Measurements from ENCODE around the gene RPL36. TPM values are rescaled to one million over a fixed set of nuclear protein-coding genes. Genes with fewer than 3 reads are reported as not detected.

Gene RPL36
- polyA plus RNA-seq, 2 donors: 1,315 to 1,592 TPM

DNA sequence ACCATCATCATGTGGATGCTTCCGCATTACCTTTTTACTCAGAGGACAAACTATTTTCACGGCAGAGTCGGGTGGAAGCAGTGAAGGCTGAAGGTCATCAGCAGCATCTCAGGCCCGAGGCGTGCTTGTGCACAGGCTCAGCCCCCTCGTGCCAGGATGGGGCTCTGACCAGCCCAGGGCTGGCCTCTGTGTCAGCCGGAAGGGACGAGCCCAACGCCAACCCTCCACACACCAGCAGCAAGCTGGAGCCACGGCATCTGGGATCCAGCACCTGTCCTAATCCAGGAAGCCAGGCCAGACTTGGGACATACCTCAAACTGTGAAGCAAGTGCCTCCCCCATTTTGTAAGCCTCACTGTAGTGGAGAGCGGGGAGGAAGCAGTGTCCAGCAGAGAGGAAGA lies 20.9 kb upstream of the RPL36 start:
- Histone ChIP-seq H3K27ac (ENCODE audit: low read depth in 2 of 2, low read length in 1 of 2) (no peak overlapping the region), H3K9me3 (ENCODE audit: control insufficient read depth in 2 of 2, insufficient read depth in 1 of 2, low read depth in 1 of 2, low read length in 1 of 2) (no peaks in the 10 kb centered on the region), H3K4me3 (ENCODE audit: low read depth in 1 of 2, low read length in 2 of 2) (no peak overlapping the region), H3K36me3 (ENCODE audit: control insufficient read depth in 2 of 2, insufficient read depth in 2 of 2, low read length in 1 of 2) (peaks cover 21 to 41% of the 10 kb centered on the region in 2 donors), H3K27me3 (ENCODE audit: control insufficient read depth in 1 of 2, insufficient read depth in 2 of 2, low read length in 2 of 2) (no peaks in the 10 kb centered on the region), H3K4me1 (ENCODE audit: control insufficient read depth in 2 of 2, insufficient read depth in 2 of 2, low read length in 1 of 2) (no peaks in the 10 kb centered on the region)
- 84 to 88% methylated on average over 11 of the region's 11 CpGs for WGBS, 2 donors

DNA sequence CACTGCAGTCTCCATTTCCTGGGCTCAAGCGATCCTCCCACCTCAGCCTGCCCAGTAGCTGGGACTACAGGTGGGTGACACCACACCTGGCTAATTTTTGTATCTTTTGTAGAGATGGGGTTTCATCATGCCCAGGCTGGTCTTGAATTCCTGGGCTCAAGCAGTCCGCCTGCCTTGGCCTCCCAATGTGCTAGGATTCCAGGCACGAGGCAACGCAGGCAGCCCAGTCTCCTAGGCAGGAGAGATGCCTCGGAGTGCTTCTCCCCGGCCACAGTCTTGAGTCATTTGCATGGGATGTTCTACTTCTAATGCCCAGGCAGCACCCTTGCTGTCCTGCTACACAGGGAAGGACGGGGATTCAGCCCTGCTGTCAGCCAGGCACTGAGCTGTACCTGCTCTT lies 18.5 kb upstream of the RPL36 start:
- H3K4me3 ChIP-seq (ENCODE audit: low read depth in 1 of 2, low read length in 2 of 2): no peak overlapping the region
- no peaks in the 10 kb centered on the region for H3K27me3 ChIP-seq (ENCODE audit: control insufficient read depth in 1 of 2, insufficient read depth in 2 of 2, low read length in 2 of 2)
- H3K4me1 ChIP-seq (ENCODE audit: control insufficient read depth in 2 of 2, insufficient read depth in 2 of 2, low read length in 1 of 2): no peaks in the 10 kb centered on the region
- H3K9me3 ChIP-seq (ENCODE audit: control insufficient read depth in 2 of 2, insufficient read depth in 1 of 2, low read depth in 1 of 2, low read length in 1 of 2): no peaks in the 10 kb centered on the region
- no peak overlapping the region for H3K27ac ChIP-seq (ENCODE audit: low read depth in 2 of 2, low read length in 1 of 2)
- H3K36me3 ChIP-seq (ENCODE audit: control insufficient read depth in 2 of 2, insufficient read depth in 2 of 2, low read length in 1 of 2): peaks cover 16 to 30% of the 10 kb centered on the region in 2 donors
- 75 to 83% methylated on average over 7 of the region's 7 CpGs for WGBS, 2 donors

DNA sequence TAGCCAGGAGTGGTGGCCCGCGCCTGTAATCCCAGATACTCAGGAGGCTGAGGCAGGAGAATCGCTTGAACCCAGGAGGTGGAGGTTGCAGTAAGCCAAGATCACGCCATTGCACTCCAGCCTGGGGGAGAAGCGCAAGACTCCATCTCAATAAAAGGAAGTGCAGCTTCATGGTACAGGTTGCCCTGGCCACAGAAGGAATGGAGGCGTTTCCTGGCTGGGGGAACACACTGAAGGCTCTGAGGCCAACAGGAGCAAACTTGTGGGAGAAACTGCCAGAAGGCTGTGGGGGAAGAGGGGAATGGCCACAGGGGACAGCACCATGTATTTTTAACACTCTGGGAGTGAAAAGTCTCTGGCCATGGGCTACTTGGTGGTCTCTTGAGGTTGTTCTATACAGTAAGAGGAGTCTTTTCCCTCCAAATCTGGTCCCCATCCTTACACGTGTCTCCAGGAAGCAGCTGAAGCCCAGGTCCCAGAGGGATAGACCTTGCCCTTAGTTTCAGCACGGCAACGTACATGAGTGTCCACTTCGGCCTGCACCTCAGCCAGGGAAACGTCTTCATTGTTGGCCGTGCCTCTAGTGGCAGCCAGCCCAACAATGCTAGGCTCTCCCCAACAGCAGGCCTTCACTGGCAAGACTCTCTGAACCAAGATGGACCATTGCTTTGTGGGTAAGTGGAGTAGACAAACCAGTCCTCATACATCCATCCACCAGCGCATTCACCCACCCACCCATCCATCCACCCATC lies 17.2 kb upstream of the RPL36 start:
- peaks cover 6 to 20% of the 10 kb centered on the region in 2 donors for H3K36me3 ChIP-seq (ENCODE audit: control insufficient read depth in 2 of 2, insufficient read depth in 2 of 2, low read length in 1 of 2)
- H3K27ac ChIP-seq (ENCODE audit: low read depth in 2 of 2, low read length in 1 of 2): no peak overlapping the region
- 90 to 93% methylated on average over 13 of the region's 13 CpGs for WGBS, 2 donors
- no peaks in the 10 kb centered on the region for H3K27me3 ChIP-seq (ENCODE audit: control insufficient read depth in 1 of 2, insufficient read depth in 2 of 2, low read length in 2 of 2)
- no peak overlapping the region for H3K4me3 ChIP-seq (ENCODE audit: low read depth in 1 of 2, low read length in 2 of 2)
- no peaks in the 10 kb centered on the region for H3K9me3 ChIP-seq (ENCODE audit: control insufficient read depth in 2 of 2, insufficient read depth in 1 of 2, low read depth in 1 of 2, low read length in 1 of 2)
- no peaks in the 10 kb centered on the region for H3K4me1 ChIP-seq (ENCODE audit: control insufficient read depth in 2 of 2, insufficient read depth in 2 of 2, low read length in 1 of 2)

DNA sequence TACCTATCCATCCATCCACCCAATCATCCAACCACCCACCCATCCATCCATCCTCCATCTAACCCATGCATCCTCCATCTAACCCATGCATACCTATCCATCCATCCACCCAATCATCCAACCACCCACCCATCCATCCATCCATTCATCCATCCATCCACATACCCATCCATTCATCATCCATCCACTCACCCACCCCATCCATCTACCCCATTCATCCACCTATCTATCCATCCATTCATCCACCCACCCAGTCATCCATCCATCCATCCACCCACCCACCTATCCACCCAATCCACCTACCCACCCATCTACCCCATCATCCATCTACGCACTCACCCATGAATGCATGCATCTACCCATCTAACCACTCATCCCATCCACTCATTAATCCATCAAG lies 16.3 kb upstream of the RPL36 start:
- H3K4me1 ChIP-seq (ENCODE audit: control insufficient read depth in 2 of 2, insufficient read depth in 2 of 2, low read length in 1 of 2): no peaks in the 10 kb centered on the region
- H3K4me3 ChIP-seq (ENCODE audit: low read depth in 1 of 2, low read length in 2 of 2): no peak overlapping the region
- 97 to 100% methylated on average over 1 of the region's 1 CpG for WGBS, 2 donors
- peaks cover 5 to 21% of the 10 kb centered on the region in 2 donors for H3K36me3 ChIP-seq (ENCODE audit: control insufficient read depth in 2 of 2, insufficient read depth in 2 of 2, low read length in 1 of 2)
- no peaks in the 10 kb centered on the region for H3K27me3 ChIP-seq (ENCODE audit: control insufficient read depth in 1 of 2, insufficient read depth in 2 of 2, low read length in 2 of 2)
- H3K9me3 ChIP-seq (ENCODE audit: control insufficient read depth in 2 of 2, insufficient read depth in 1 of 2, low read depth in 1 of 2, low read length in 1 of 2): no peaks in the 10 kb centered on the region
- no peak overlapping the region for H3K27ac ChIP-seq (ENCODE audit: low read depth in 2 of 2, low read length in 1 of 2)

DNA sequence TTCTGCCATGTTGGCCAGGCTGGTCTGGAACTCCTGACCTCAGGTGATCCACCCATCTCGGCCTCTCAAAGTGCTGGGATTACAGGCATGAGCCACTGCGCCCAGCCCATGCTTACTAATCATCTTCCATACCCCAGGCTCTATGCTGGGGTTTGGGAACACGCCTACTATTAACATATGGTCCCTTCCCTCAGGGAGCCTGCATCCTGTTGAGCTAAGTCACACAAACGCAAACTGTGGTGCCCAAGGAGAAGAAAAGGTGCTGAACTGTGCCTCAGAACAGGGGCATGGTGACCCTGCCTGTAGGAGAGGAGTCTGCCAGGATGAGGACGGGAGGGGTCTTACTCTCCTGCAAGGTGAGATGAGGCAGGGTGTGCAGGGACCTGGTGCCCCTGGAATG lies 15.4 kb upstream of the RPL36 start:
- no peaks in the 10 kb centered on the region for H3K27me3 ChIP-seq (ENCODE audit: control insufficient read depth in 1 of 2, insufficient read depth in 2 of 2, low read length in 2 of 2)
- peaks cover 0 to 12% of the 10 kb centered on the region in 2 donors for H3K36me3 ChIP-seq (ENCODE audit: control insufficient read depth in 2 of 2, insufficient read depth in 2 of 2, low read length in 1 of 2)
- H3K9me3 ChIP-seq (ENCODE audit: control insufficient read depth in 2 of 2, insufficient read depth in 1 of 2, low read depth in 1 of 2, low read length in 1 of 2): no peaks in the 10 kb centered on the region
- H3K27ac ChIP-seq (ENCODE audit: low read depth in 2 of 2, low read length in 1 of 2): no peak overlapping the region
- WGBS, 2 donors: 62 to 74% methylated on average over 5 of the region's 5 CpGs
- peaks cover 4 to 6% of the 10 kb centered on the region in 2 donors for H3K4me1 ChIP-seq (ENCODE audit: control insufficient read depth in 2 of 2, insufficient read depth in 2 of 2, low read length in 1 of 2)
- H3K4me3 ChIP-seq (ENCODE audit: low read depth in 1 of 2, low read length in 2 of 2): no peak overlapping the region

DNA sequence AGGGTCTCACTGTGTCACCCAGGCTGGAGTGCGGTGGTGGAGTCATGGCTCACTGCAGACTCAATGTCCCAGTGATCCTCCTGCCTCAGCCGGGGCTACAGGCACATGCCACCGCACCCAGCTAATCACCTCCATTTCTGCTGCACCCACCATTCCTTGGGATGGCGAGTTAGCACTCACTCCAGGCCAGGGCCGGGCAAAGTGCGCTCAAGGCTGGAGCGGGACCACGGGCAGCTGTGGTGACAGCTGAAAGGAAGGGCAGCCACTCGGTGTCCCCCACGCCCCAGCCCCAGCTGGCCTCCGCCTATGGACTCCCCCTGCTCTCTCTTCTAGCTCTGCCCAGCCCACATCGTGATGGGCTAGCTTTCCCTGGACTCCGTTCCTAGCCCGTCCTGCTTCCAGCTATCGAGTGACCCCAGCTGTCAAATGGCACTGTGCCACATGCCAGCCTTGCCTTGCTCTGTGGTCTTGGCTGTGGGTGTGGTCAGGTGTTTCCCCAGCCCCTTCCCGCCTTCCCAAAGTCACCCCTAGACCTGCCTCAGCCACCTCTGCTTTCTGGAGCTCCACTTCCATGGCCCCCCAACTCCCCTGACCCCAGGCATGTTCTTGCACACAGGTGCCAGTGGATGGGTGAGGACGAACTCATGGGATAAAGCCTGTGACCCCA lies 13.9 kb upstream of the RPL36 start:
- H3K4me1 ChIP-seq (ENCODE audit: control insufficient read depth in 2 of 2, insufficient read depth in 2 of 2, low read length in 1 of 2): peaks cover 4 to 8% of the 10 kb centered on the region in 2 donors
- H3K4me3 ChIP-seq (ENCODE audit: low read depth in 1 of 2, low read length in 2 of 2): no peak overlapping the region
- 65 to 66% methylated on average over 17 of the region's 17 CpGs for WGBS, 2 donors
- H3K36me3 ChIP-seq (ENCODE audit: control insufficient read depth in 2 of 2, insufficient read depth in 2 of 2, low read length in 1 of 2): peaks cover 0 to 11% of the 10 kb centered on the region in 2 donors
- H3K27ac ChIP-seq (ENCODE audit: low read depth in 2 of 2, low read length in 1 of 2): no peak overlapping the region
- no peaks in the 10 kb centered on the region for H3K9me3 ChIP-seq (ENCODE audit: control insufficient read depth in 2 of 2, insufficient read depth in 1 of 2, low read depth in 1 of 2, low read length in 1 of 2)
- no peaks in the 10 kb centered on the region for H3K27me3 ChIP-seq (ENCODE audit: control insufficient read depth in 1 of 2, insufficient read depth in 2 of 2, low read length in 2 of 2)

DNA sequence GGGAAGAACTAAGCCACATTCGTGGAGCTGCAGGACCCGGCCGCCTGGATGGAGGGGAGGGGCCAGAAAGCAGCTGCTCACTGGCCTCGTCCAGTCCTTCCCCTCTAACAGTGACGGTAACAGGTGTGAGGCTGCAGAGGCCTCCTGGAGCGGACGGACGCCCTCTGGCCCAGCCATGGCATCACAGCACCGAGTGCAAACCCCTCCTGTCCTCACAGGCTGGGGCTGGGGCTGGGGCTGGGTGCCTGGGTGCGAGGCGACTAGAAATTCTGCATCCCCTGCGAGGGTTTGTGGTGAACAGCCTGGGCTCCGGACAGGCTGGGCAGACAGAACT lies 13.4 kb upstream of the RPL36 start:
- 69 to 75% methylated on average over 13 of the region's 13 CpGs for WGBS, 2 donors

DNA sequence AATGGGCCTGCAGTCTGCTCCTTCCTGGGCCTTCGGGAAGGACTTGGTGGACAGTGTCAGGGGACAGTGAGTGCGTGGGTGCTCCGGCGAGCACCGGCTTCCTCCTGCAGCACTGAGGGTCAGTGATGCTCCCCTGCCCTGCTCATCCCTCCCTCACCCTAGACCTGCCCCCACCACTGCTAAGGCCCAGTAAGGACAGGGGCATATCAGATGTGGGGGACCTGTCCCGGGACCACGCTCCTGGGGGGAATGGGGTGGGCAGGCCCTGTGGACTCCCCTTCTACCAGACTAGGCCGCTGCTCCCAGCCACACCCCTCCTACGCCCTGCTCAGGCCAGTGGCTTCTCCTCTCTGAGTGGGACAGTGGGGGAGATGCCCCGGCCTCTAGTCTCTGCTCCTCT lies 13.0 kb upstream of the RPL36 start:
- H3K4me3 ChIP-seq (ENCODE audit: low read depth in 1 of 2, low read length in 2 of 2): no peak overlapping the region
- H3K27ac ChIP-seq (ENCODE audit: low read depth in 2 of 2, low read length in 1 of 2): no peak overlapping the region
- peaks cover 4 to 11% of the 10 kb centered on the region in 2 donors for H3K4me1 ChIP-seq (ENCODE audit: control insufficient read depth in 2 of 2, insufficient read depth in 2 of 2, low read length in 1 of 2)
- WGBS, 2 donors: 88 to 90% methylated on average over 10 of the region's 10 CpGs
- H3K27me3 ChIP-seq (ENCODE audit: control insufficient read depth in 1 of 2, insufficient read depth in 2 of 2, low read length in 2 of 2): no peaks in the 10 kb centered on the region
- H3K36me3 ChIP-seq (ENCODE audit: control insufficient read depth in 2 of 2, insufficient read depth in 2 of 2, low read length in 1 of 2): peaks cover 0 to 5% of the 10 kb centered on the region in 2 donors
- no peaks in the 10 kb centered on the region for H3K9me3 ChIP-seq (ENCODE audit: control insufficient read depth in 2 of 2, insufficient read depth in 1 of 2, low read depth in 1 of 2, low read length in 1 of 2)

More for the DNA sequence above, 13.4 kb upstream of the RPL36 start:
- Histone ChIP-seq H3K27ac (ENCODE audit: low read depth in 2 of 2, low read length in 1 of 2) (no peak overlapping the region), H3K4me3 (ENCODE audit: low read depth in 1 of 2, low read length in 2 of 2) (no peak overlapping the region), H3K27me3 (ENCODE audit: control insufficient read depth in 1 of 2, insufficient read depth in 2 of 2, low read length in 2 of 2) (no peaks in the 10 kb centered on the region), H3K4me1 (ENCODE audit: control insufficient read depth in 2 of 2, insufficient read depth in 2 of 2, low read length in 1 of 2) (peaks cover 4 to 11% of the 10 kb centered on the region in 2 donors), H3K9me3 (ENCODE audit: control insufficient read depth in 2 of 2, insufficient read depth in 1 of 2, low read depth in 1 of 2, low read length in 1 of 2) (no peaks in the 10 kb centered on the region), H3K36me3 (ENCODE audit: control insufficient read depth in 2 of 2, insufficient read depth in 2 of 2, low read length in 1 of 2) (peaks cover 0 to 9% of the 10 kb centered on the region in 2 donors)

DNA sequence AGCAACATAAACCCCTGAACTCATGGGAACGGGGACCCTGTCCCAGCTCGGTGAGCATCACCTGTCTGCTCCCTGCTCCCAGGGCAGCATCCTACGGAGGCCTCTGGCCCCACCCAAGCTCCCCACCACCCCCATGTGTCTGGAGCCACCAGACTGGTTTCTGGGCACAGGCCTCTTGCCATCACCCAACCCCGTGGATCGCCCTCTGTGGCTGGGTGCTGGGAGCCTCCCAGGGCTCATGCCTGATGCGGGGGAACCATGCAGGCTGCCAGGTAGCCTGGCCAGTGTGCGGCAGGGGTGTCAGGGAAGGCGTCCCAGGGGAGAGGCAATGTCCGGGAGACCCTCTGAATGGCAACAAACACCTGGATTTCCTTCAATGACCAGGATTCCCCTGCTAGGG lies 12.5 kb upstream of the RPL36 start:
- 79 to 80% methylated on average over 9 of the region's 9 CpGs for WGBS, 2 donors
- Histone ChIP-seq H3K4me1 (ENCODE audit: control insufficient read depth in 2 of 2, insufficient read depth in 2 of 2, low read length in 1 of 2) (peaks cover 4 to 11% of the 10 kb centered on the region in 2 donors), H3K9me3 (ENCODE audit: control insufficient read depth in 2 of 2, insufficient read depth in 1 of 2, low read depth in 1 of 2, low read length in 1 of 2) (no peaks in the 10 kb centered on the region), H3K36me3 (ENCODE audit: control insufficient read depth in 2 of 2, insufficient read depth in 2 of 2, low read length in 1 of 2) (peaks cover 0 to 5% of the 10 kb centered on the region in 2 donors), H3K27me3 (ENCODE audit: control insufficient read depth in 1 of 2, insufficient read depth in 2 of 2, low read length in 2 of 2) (no peaks in the 10 kb centered on the region), H3K4me3 (ENCODE audit: low read depth in 1 of 2, low read length in 2 of 2) (no peak overlapping the region), H3K27ac (ENCODE audit: low read depth in 2 of 2, low read length in 1 of 2) (no peak overlapping the region)
